Epithelial cell of umbilical artery (primary cell): ENCODE measurements around the gene HIGD2B. TPM values are rescaled to one million over a fixed set of nuclear protein-coding genes. Genes with fewer than 3 reads are reported as not detected.

Source experiments
- total RNA-seq: library from RNA; depleted of rRNA; stranded (reverse); fragments of >200 nt; gene quantifications from 2 replicates; pipeline ENCODE4 v1.2.3, GENCODE V29; 2014

HIGD2B gene, protein sequence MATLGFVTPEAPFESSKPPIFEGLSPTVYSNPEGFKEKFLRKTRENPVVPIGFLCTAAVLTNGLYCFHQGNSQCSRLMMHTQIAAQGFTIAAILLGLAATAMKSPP
- total RNA-seq: not detected in 2 replicates

DNA sequence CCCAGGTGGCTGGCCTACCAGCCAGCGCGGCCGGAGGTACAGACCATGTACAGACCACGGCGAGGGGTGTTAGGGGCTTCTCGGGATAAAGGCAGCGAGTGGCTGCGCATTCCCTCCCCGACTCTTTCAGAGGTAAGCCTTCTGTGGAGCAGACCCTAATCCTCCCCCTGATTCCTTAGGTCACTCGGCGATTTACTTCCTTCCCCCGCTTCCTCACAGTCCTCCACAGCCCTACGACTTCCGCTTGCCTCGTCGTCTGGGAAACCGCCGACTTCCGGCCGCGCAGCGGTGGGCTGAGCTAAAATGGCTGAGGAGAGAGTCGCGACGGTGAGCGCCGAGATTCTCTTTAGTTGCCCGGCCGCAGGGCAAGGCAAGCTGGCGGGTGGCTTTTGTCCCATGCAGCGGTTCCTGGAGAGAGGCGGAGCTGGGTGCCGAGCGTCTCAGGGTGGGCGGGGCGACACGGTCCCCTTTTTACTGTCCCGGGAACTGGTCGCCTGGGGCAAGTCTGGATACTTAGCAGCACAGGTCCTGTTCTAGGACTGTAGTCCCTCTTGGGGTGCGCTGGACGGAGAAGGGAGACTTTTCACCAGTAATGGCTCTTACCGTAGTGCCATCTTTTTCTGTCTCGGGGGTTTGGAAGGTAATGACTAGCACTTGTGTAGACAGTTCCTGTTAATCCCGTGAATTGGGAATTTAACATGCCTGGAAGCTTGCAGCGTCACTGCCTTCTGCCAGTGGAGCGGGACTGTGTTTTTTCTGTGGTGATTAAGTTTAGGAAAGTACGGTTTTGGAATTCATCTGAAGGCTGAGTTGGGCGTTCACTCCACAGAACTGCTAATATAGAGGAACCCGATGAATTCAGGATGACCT is at the start of gene HIGD2B, which contains the start of gene BBS4:
Gene HIGD2B (minus strand): TSS at position 258 of the 870 bp plus-strand sequence. CDS start 9,808 bp downstream, outside the sequence.
Gene BBS4 (plus strand): TSS at position 283 of the 870 bp plus-strand sequence. CDS start 21 bp downstream, at position 304.

DNA sequence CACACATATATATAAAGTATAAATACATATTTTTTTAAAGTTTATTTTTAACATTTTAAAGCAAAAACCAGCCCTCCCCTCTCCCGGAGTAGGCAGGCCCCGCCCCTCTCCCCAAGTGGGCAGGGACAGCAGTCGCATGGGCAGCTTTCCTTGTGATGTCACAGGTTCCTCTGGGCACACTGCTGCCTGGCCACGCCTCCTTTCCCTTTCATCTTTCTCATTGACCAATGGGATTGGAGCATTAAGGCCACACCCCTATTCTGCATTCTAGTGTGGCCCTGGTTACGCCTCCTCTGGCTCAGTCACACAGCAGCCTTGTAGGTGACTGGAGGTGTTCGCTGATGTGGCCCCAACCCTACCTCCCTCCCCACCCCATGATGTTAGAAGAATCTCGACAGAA is 31.6 kb downstream of the HIGD2B start, which contains the start of gene GOLGA6B:
Gene GOLGA6B (plus strand): TSS at position 301 of the 400 bp plus-strand sequence. CDS start 41 bp downstream, at position 342.

Other genes with a start within 250 kb of the HIGD2B start
- 26.4 and 27.0 TPM in 2 replicates for gene ARIH1, start 211.9 kb downstream of the HIGD2B start, total RNA-seq
- not detected in 2 replicates for gene GOLGA6B, start 31.5 kb downstream of the HIGD2B start, total RNA-seq
- gene BBS4, start within 50 bp of the HIGD2B start, total RNA-seq: 6.2 and 11.6 TPM in 2 replicates
- 47.6 and 48.7 TPM in 2 replicates for gene ADPGK, start 97.6 kb upstream of the HIGD2B start, total RNA-seq